Measurements from ENCODE around the gene TMEM170A. TPM values are rescaled to one million over a fixed set of nuclear protein-coding genes. Genes with fewer than 3 reads are reported as not detected.

Gene TMEM170A
- total RNA-seq, 1 experiment from 2014 or later, result 46.8 TPM

DNA sequence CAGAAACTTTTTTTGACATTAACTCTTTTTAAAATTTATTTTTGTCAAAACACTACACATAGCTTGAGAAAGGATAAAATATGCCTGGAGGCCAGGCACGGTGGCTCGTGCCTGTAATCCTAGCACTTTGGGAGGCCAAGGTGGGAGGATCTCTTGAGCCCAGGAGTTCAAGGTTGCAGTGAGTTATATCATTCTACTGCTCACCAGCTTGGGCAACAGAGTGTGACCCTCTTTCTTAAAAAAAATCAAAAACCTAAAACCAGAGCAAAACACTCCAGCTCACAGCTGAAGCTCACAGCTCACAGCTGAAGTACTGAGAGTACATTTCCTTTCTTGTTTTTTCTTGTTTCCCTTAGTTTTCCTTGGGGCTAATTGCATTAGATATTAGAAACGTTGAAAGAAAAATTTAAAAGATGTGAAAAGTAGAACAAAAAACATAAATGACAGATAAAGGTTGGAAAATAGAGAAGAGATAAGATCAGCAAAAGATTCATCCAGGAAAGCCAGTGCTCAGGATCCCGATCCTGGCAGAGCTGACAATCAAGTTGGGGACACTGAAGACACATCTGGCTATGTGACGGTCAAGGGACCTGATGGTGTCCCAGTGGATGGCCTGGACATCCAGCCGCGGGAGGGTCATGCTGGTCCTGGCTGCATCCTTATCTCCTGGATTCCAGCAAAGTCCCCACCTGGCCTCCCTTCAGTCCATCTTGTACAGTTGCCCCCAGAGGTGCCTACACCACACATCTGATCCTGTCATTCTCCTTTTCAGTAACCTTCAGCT is 20.9 kb upstream of the TMEM170A start:
- Mint-ChIP-seq H3K9me3 (no peaks in the 10 kb centered on the region; a peak in 1 of 5 replicates), H3K4me1 (peaks cover 0 to 15% of the 10 kb centered on the region in 2 experiments; a peak in 2 of 4 replicates), H3K27ac (peak overlapping the region in 1 of 3 experiments; percentile 88; a peak in 2 of 7 replicates), H3K4me3 (no peak overlapping the region), H3K36me3 (ENCODE audit: insufficient read depth in 1 of 3, low read depth in 3 of 3) (peaks cover 6 to 37% (median 30%) of the 10 kb centered on the region in 3 experiments; a peak in 6 of 7 replicates), H3K27me3 (ENCODE audit: low read depth) (no peaks in the 10 kb centered on the region)
- WGBS (ENCODE audit: extremely low coverage, insufficient read length, low lambda C conversion rate), result 100% methylated on average over 1 of the region's 7 CpGs
- TF ChIP-seq, protein P1, sequence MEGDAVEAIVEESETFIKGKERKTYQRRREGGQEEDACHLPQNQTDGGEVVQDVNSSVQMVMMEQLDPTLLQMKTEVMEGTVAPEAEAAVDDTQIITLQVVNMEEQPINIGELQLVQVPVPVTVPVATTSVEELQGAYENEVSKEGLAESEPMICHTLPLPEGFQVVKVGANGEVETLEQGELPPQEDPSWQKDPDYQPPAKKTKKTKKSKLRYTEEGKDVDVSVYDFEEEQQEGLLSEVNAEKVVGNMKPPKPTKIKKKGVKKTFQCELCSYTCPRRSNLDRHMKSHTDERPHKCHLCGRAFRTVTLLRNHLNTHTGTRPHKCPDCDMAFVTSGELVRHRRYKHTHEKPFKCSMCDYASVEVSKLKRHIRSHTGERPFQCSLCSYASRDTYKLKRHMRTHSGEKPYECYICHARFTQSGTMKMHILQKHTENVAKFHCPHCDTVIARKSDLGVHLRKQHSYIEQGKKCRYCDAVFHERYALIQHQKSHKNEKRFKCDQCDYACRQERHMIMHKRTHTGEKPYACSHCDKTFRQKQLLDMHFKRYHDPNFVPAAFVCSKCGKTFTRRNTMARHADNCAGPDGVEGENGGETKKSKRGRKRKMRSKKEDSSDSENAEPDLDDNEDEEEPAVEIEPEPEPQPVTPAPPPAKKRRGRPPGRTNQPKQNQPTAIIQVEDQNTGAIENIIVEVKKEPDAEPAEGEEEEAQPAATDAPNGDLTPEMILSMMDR (conservative IDR thresholded peaks at IDR 0.05), result no peak
- no peak overlapping the region for H2BK5ac ChIP-seq (ENCODE audit: insufficient read length, low read length)
- H4K20me1 ChIP-seq (ENCODE audit: control insufficient read depth, insufficient read depth, insufficient read length), result no peaks in the 10 kb centered on the region
- no peak overlapping the region for H3K9ac ChIP-seq (ENCODE audit: extremely low read depth, insufficient read length, low read length)
- H3K4me1 ChIP-seq (ENCODE audit: insufficient read depth, low read length), result no peaks in the 10 kb centered on the region
- no peak overlapping the region for H3K27ac ChIP-seq (ENCODE audit: insufficient read length, low read depth, low read length)
- H3K23me2 ChIP-seq (ENCODE audit: insufficient read length, low read depth, low read length, poor library complexity, severe bottlenecking), result no peaks in the 10 kb centered on the region
- H3K4me2 ChIP-seq (ENCODE audit: insufficient read depth, insufficient read length, low read length), result no peak overlapping the region
- no peak overlapping the region for H2AFZ ChIP-seq (ENCODE audit: low read length)
- H4K8ac ChIP-seq (replicated peaks; ENCODE audit: insufficient read length, low read depth, low read length), result no peak overlapping the region
- no peak overlapping the region for H2BK120ac ChIP-seq (ENCODE audit: low read depth, low read length, poor library complexity, severe bottlenecking)
- no peak overlapping the region for H3K18ac ChIP-seq (ENCODE audit: insufficient read length, low read depth, low read length)
- no peak overlapping the region for H3K14ac ChIP-seq (ENCODE audit: insufficient read depth, low read length)
- H4K5ac ChIP-seq (ENCODE audit: insufficient read length, low read depth, low read length), result no peak overlapping the region
- no peak overlapping the region for H2BK20ac ChIP-seq (ENCODE audit: low read depth, low read length, poor library complexity, severe bottlenecking)
- no peak overlapping the region for H2BK12ac ChIP-seq (ENCODE audit: insufficient read length, low read depth, low read length)
- no peaks in the 10 kb centered on the region for H3K9me3 ChIP-seq (ENCODE audit: control insufficient read depth, low read depth, low read length)
- H3K27me3 ChIP-seq (ENCODE audit: insufficient read depth, low read length), result no peaks in the 10 kb centered on the region
- no peaks in the 10 kb centered on the region for H3K79me1 ChIP-seq (ENCODE audit: insufficient read depth, low read depth, low read length, poor library complexity, severe bottlenecking)
- no peak overlapping the region for H4K91ac ChIP-seq (ENCODE audit: insufficient read length, low read depth, low read length)
- H2AK5ac ChIP-seq (ENCODE audit: insufficient read length, low read length), result no peak overlapping the region
- DNase-seq, result no peak
- H2BK15ac ChIP-seq (ENCODE audit: low read depth, low read length), result no peak overlapping the region
- H3K23ac ChIP-seq (ENCODE audit: insufficient read length, low read depth, low read length), result no peak overlapping the region
- no peak overlapping the region for H3K56ac ChIP-seq (ENCODE audit: insufficient read length, low read depth, low read length)
- no peaks in the 10 kb centered on the region for H3K79me2 ChIP-seq (ENCODE audit: insufficient read depth, low read length)
- H3T11ph ChIP-seq (ENCODE audit: low read length), result no peak overlapping the region
- H3K4ac ChIP-seq (ENCODE audit: low read depth, low read length), result no peak overlapping the region

Data from H9 (cell line).